GM12873 (cell line): ENCODE results near the gene YKT6.

Source experiments
- TF ChIP-seq, protein P1 (sequence below): IDR thresholded peaks from 2 replicates; pipeline ENCODE4 v1.5.1; 2012; ENCODE audit warnings: low read depth, mild to moderate bottlenecking, moderate library complexity, low read length, control low read depth; ENCODE audit not compliant: insufficient read depth; ENCODE audit errors: missing control alignments

Gene YKT6

DNA sequence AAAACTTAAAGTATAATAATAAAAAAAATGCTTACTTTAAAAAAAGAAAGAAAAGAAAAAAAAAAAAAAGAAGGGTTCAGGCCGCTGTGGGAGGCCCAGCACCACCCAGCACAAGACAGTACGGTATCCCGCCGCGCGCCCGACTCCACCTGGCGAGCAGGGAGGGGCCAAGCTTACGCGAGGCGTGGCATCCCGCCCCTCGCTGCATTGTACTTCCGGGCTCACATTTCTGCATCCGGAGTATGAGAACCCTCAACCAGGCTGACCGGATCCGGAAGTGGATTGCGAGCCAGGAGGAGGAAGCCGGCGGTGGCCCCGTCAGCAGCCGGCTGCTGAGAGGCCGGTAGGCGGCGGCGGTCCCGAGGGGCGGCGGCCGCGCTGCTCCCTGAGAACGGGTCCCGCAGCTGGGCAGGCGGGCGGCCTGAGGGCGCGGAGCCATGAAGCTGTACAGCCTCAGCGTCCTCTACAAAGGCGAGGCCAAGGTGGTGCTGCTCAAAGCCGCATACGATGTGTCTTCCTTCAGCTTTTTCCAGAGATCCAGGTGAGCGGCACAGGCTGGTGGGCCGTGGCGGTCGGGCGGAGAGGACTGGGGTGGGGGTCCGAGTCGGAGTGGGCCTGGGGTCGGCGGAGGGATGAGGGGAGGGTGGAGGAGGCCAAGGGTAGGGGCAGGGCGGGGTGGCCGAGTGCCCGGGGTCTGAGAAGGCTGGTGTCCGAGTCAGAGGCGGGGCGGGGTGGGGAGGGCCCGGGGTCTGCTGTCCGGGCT lies at the start of gene YKT6:
YKT6 (plus strand) TSS at position 280 of the 763 bp plus-strand sequence; CDS start at position 438, 158 bp downstream.
- TF ChIP-seq, protein P1, sequence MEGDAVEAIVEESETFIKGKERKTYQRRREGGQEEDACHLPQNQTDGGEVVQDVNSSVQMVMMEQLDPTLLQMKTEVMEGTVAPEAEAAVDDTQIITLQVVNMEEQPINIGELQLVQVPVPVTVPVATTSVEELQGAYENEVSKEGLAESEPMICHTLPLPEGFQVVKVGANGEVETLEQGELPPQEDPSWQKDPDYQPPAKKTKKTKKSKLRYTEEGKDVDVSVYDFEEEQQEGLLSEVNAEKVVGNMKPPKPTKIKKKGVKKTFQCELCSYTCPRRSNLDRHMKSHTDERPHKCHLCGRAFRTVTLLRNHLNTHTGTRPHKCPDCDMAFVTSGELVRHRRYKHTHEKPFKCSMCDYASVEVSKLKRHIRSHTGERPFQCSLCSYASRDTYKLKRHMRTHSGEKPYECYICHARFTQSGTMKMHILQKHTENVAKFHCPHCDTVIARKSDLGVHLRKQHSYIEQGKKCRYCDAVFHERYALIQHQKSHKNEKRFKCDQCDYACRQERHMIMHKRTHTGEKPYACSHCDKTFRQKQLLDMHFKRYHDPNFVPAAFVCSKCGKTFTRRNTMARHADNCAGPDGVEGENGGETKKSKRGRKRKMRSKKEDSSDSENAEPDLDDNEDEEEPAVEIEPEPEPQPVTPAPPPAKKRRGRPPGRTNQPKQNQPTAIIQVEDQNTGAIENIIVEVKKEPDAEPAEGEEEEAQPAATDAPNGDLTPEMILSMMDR: peak; percentile 57

DNA sequence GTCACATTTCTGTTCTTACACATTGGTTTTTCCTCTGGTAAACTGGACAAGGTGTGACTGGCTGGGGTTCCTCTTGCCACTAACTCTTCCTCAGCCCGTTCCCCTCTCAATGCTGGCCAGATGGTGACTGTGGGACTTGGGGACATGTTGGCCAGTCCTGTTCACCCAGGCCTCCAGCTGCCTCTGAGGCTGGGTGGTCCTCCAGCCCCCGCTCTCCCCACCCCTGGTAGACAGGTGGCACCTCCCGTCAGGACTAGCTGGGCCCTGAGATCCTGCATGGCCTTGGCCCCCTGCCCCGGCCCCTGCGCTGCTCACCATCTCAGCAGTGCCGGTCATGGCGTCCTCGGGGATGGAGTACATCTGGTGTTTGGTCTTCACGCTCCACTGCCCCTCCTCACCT lies 48.8 kb upstream of the YKT6 start:
- TF ChIP-seq, protein P1: no peak

DNA sequence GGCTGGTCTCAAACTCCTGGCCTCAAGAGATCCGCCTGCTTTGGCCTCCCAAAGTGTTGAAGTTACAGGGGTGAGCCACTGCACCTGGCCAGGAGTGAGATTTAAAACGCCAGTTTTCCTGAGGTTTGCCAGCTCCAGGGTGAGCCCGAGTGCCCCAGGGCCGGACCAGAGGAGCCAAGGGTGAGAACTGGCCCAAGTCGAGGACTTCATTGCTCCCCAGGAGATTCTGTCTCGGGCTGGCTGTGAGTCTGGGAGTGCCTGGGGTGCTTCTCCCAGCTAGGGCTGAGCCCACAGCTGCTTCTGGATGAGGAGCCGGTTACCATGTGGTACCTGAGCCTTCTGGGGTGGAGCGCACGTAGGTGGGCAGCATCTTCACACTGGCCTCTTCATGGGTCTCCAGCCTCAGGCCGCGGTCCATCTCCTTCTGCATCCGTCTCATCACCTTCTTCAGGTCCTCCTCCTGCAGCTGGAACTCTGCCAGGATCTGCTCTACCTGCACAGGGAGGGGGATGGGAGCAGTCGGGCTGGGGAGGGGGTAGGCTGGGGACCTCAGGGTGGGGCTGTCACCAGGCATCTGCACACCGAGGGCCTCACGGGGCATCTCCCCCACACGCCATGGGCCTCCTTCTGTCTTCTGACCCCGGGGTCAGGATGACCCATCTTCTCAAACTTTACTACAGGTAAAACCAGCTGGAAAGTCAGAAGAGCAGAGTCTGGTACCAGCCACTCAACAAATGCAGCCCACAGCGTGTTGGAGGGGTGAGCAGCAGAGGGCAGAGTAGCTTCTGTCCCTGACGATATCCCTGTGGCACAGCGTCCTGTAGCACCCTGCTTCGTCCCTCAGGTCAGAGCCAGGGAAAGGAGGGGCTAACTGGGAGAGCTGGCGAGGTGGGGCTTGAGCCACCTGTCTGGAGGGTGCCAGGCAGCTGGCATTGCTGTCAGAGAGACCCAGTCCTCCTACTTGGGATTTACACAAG lies 47.5 kb upstream of the YKT6 start:
- TF ChIP-seq, protein P1: no peak

DNA sequence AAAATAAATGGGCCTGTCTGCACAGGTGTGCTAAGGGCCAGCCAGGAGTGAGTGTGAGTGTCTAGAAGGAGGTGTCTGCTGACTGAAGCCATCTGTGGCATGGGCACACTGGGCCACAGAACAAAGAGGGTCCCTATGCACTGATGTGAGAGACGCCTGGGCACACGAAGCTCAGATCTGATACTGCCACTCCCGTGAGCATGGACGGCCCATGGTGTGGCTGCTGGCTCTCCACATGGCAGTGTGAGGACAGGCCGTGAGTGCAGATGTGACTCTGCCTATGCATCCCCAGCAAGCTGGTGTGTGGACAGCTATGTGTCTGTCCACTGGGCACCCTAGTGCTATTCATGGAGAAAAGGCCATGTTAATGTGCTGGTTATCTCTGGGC lies 46.8 kb upstream of the YKT6 start:
- TF ChIP-seq, protein P1: no peak

DNA sequence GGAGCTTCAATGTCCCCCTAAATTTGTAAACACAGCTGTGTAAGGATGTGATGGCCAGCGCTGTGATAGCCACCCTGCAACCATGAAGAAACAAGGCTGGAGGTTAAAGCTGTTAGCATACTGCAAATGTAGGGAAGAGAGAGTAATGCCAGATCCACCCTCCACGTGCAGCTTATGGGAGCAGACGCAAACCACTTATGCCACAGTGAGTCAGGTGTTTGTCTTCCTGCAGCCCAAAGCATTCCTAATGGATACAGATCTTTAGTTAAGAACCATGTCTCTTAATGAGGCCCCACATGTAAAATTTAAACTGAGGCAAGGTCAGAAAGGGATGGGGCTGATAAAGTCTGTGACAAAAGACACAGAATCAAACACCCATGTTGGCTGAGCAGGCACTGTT lies 46.1 kb upstream of the YKT6 start:
- TF ChIP-seq, protein P1: no peak

DNA sequence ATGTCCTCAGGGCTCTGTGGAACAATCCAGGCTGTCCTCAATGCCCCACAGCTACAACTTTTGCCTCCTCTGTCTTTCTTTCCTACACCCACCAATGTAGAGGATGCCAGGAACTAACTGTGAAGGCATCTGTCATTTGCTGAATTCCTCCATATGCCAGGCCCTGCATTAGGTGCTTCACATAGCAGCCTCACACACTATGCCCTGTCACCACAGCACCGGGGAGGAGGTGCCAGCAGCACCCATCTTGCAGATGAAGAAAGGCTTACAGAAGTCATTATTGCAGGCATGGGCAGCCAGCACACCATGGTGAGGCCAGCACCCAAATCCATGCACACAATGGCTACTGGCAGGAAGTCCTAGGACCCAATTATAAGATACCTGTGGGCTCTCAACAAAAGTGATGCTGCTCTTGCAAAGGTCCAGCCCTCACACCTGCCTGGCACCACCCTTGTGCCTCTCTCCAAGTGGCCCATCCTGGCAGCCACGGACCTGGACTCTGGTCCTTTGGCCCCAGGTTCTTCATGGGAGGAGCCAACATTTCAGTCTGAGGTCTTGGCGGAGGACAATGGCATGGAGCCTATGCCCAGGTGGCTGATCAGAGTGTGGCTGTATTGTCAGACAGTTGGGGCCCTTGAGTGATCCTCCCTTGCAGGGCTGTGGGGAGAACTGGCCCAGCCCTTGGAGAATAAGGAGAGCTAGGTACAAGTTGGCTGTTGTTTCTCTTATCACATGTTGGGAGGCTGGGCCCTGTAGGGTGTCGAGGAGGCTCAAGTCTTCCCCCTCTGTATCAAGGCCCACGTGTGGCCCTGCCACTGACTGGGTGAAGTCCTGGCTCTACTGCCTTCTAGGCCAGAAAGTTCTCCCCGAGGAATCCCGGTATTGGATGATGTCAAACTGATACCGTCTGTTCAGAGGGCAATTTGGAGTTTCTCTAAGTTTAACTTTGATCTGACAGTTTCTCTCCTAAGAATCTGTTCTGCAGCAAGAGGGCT lies 45.3 kb upstream of the YKT6 start:
- TF ChIP-seq, protein P1: no peak
